ENCODE results near the gene GRIA1.

GRIA1 gene

GRCh38 chr5:153672347-153673090 lies 182.0 kb downstream of the GRIA1 start:
- TF ChIP-seq FOXM1 (IDR thresholded peaks at IDR 0.05; ENCODE audit: borderline replicate concordance, low read depth) (no peak), CREB1 (IDR thresholded peaks at IDR 0.05; ENCODE audit: low read depth) (no peak), TCF12 (IDR thresholded peaks at IDR 0.05; ENCODE audit: low read depth) (no peak), NFIC (IDR thresholded peaks at IDR 0.05) (no peak), RAD21 (IDR thresholded peaks at IDR 0.05; ENCODE audit: low read depth) (no peak), ZBTB7A (IDR thresholded peaks at IDR 0.05; ENCODE audit: low read depth) (no peak), YY1 (IDR thresholded peaks at IDR 0.05; ENCODE audit: low read depth) (no peak), TAF1 (IDR thresholded peaks at IDR 0.05; ENCODE audit: low read depth) (no peak), EP300 (IDR thresholded peaks at IDR 0.05; ENCODE audit: borderline replicate concordance) (no peak), TEAD4 (IDR thresholded peaks at IDR 0.05) (no peak), EGR1 (IDR thresholded peaks at IDR 0.05) (no peak), CEBPB (IDR thresholded peaks at IDR 0.05) (no peak), MAX (IDR thresholded peaks at IDR 0.05) (no peak)
- TF ChIP-seq, protein P1, sequence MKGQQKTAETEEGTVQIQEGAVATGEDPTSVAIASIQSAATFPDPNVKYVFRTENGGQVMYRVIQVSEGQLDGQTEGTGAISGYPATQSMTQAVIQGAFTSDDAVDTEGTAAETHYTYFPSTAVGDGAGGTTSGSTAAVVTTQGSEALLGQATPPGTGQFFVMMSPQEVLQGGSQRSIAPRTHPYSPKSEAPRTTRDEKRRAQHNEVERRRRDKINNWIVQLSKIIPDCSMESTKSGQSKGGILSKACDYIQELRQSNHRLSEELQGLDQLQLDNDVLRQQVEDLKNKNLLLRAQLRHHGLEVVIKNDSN (IDR thresholded peaks at IDR 0.05): no peak
- TF ChIP-seq, protein P2, sequence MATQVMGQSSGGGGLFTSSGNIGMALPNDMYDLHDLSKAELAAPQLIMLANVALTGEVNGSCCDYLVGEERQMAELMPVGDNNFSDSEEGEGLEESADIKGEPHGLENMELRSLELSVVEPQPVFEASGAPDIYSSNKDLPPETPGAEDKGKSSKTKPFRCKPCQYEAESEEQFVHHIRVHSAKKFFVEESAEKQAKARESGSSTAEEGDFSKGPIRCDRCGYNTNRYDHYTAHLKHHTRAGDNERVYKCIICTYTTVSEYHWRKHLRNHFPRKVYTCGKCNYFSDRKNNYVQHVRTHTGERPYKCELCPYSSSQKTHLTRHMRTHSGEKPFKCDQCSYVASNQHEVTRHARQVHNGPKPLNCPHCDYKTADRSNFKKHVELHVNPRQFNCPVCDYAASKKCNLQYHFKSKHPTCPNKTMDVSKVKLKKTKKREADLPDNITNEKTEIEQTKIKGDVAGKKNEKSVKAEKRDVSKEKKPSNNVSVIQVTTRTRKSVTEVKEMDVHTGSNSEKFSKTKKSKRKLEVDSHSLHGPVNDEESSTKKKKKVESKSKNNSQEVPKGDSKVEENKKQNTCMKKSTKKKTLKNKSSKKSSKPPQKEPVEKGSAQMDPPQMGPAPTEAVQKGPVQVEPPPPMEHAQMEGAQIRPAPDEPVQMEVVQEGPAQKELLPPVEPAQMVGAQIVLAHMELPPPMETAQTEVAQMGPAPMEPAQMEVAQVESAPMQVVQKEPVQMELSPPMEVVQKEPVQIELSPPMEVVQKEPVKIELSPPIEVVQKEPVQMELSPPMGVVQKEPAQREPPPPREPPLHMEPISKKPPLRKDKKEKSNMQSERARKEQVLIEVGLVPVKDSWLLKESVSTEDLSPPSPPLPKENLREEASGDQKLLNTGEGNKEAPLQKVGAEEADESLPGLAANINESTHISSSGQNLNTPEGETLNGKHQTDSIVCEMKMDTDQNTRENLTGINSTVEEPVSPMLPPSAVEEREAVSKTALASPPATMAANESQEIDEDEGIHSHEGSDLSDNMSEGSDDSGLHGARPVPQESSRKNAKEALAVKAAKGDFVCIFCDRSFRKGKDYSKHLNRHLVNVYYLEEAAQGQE (IDR thresholded peaks at IDR 0.05; ENCODE audit: low read depth): no peak

GRCh38 chr5:153674356-153674755 lies 183.9 kb downstream of the GRIA1 start:
- no peak for TF ChIP-seq ZBTB7A (IDR thresholded peaks at IDR 0.05; ENCODE audit: low read depth)
- no peak for TF ChIP-seq EP300 (IDR thresholded peaks at IDR 0.05; ENCODE audit: borderline replicate concordance)
- no peak for TF ChIP-seq EGR1 (IDR thresholded peaks at IDR 0.05)
- TF ChIP-seq FOXM1 (IDR thresholded peaks at IDR 0.05; ENCODE audit: borderline replicate concordance, low read depth): no peak
- TF ChIP-seq, protein P2 (IDR thresholded peaks at IDR 0.05; ENCODE audit: low read depth): no peak
- TF ChIP-seq, protein P1 (IDR thresholded peaks at IDR 0.05): no peak
- no peak for TF ChIP-seq TAF1 (IDR thresholded peaks at IDR 0.05; ENCODE audit: low read depth)
- TF ChIP-seq TCF12 (IDR thresholded peaks at IDR 0.05; ENCODE audit: low read depth): no peak
- no peak for TF ChIP-seq CEBPB (IDR thresholded peaks at IDR 0.05)
- no peak for TF ChIP-seq NFIC (IDR thresholded peaks at IDR 0.05)
- TF ChIP-seq RAD21 (IDR thresholded peaks at IDR 0.05; ENCODE audit: low read depth): no peak
- TF ChIP-seq CREB1 (IDR thresholded peaks at IDR 0.05; ENCODE audit: low read depth): no peak
- no peak for TF ChIP-seq MAX (IDR thresholded peaks at IDR 0.05)
- no peak for TF ChIP-seq TEAD4 (IDR thresholded peaks at IDR 0.05)
- no peak for TF ChIP-seq YY1 (IDR thresholded peaks at IDR 0.05; ENCODE audit: low read depth)

- TF ChIP-seq TCF12 (IDR thresholded peaks at IDR 0.05; ENCODE audit: low read depth): no peak
- no peak for TF ChIP-seq ZBTB7A (IDR thresholded peaks at IDR 0.05; ENCODE audit: low read depth)
- TF ChIP-seq MAX (IDR thresholded peaks at IDR 0.05): no peak
- TF ChIP-seq TEAD4 (IDR thresholded peaks at IDR 0.05): no peak
- TF ChIP-seq EGR1 (IDR thresholded peaks at IDR 0.05): no peak
- no peak for TF ChIP-seq CREB1 (IDR thresholded peaks at IDR 0.05; ENCODE audit: low read depth)
- no peak for TF ChIP-seq CEBPB (IDR thresholded peaks at IDR 0.05)
- no peak for TF ChIP-seq NFIC (IDR thresholded peaks at IDR 0.05)
- no peak for TF ChIP-seq YY1 (IDR thresholded peaks at IDR 0.05; ENCODE audit: low read depth)
- TF ChIP-seq FOXM1 (IDR thresholded peaks at IDR 0.05; ENCODE audit: borderline replicate concordance, low read depth): no peak
- TF ChIP-seq TAF1 (IDR thresholded peaks at IDR 0.05; ENCODE audit: low read depth): no peak
- no peak for TF ChIP-seq EP300 (IDR thresholded peaks at IDR 0.05; ENCODE audit: borderline replicate concordance)
- no peak for TF ChIP-seq RAD21 (IDR thresholded peaks at IDR 0.05; ENCODE audit: low read depth)
- TF ChIP-seq, protein P2 (IDR thresholded peaks at IDR 0.05; ENCODE audit: low read depth): no peak
- TF ChIP-seq, protein P1 (IDR thresholded peaks at IDR 0.05): no peak
These were observed 185.9 kb downstream of the GRIA1 start for GRCh38 chr5:153676406-153676805.
